HepG2 (cell line): Measurements from ENCODE around the gene BCL2L1. TPM values are rescaled to one million over a fixed set of nuclear protein-coding genes. Genes with fewer than 3 reads are reported as not detected.

Experiments
- HNRNPL ChIP-seq: fragments of 200-400 bp; formaldehyde crosslinking; IDR thresholded peaks from 2 replicates; pipeline ENCODE4 v1.6.1; 2017; ENCODE audit warnings: mild to moderate bottlenecking, low read depth, low read length
- MAX ChIP-seq: IDR thresholded peaks from 2 replicates; pipeline ENCODE4 v1.6.1; 2012; ENCODE audit warnings: inconsistent platforms
- NFE2L1 ChIP-seq: sonication (generic); formaldehyde crosslinking; IDR thresholded peaks from 2 replicates; pipeline ENCODE4 v1.4.0; 2020; ENCODE audit warnings: missing genetic modification reagents, mild to moderate bottlenecking, borderline replicate concordance
- PATZ1 ChIP-seq: sonication (generic); formaldehyde crosslinking; IDR thresholded peaks from 2 replicates; pipeline ENCODE4 v1.4.0; 2020; ENCODE audit warnings: missing genetic modification reagents
- RBM22 ChIP-seq: fragments of 200-400 bp; formaldehyde crosslinking; optimal IDR thresholded peaks from 2 replicates; pipeline ENCODE3; 2017; ENCODE audit warnings: mild to moderate bottlenecking, low read length, moderate library complexity
- ZBTB44 ChIP-seq: sonication (generic); formaldehyde crosslinking; IDR thresholded peaks from 2 replicates; pipeline ENCODE4 v1.4.0; 2020; ENCODE audit warnings: missing genetic modification reagents
- ZFP36L2 ChIP-seq: sonication (generic); formaldehyde crosslinking; IDR thresholded peaks from 2 replicates; pipeline ENCODE4 v1.4.0; 2020; ENCODE audit warnings: missing genetic modification reagents
- ZNF609 ChIP-seq: sonication (generic); formaldehyde crosslinking; IDR thresholded peaks from 2 replicates; pipeline ENCODE4 v1.4.0; 2020; ENCODE audit warnings: mild to moderate bottlenecking, missing genetic modification reagents, borderline replicate concordance
- polyA plus RNA-seq, 8 experiments: library from polyadenylated mRNA; depleted of rRNA in 3 of 8; stranded (reverse) in 7 of 8; unstranded in 1 of 8; fragments of >200 nt; fragmentation: Illumina TruSeq in 4 of 8; extraction: Trizol in 4 of 8; gene quantifications; 2 replicates each; pipeline versions ENCODE4 v1.2.1 to v1.2.3, GENCODE V29; 2011 to 2016; ENCODE audit warnings: low read depth in 4 of 8, missing spikeins in 1 of 8, mixed read lengths in 1 of 8; ENCODE audit not compliant: insufficient read depth in 1 of 8
- total RNA-seq, 5 experiments: library from RNA; depleted of rRNA; stranded (reverse); fragments of >200 nt; fragmentation: Illumina TruSeq; extraction: Trizol; gene quantifications; 2 replicates each; pipeline ENCODE4 v1.2.3, GENCODE V29; 2016; ENCODE audit warnings: low read depth in 1 of 5
- TF ChIP-seq, protein P1 (sequence below): IDR thresholded peaks from 2 replicates; pipeline ENCODE4 v1.6.1; 2018; ENCODE audit warnings: missing genetic modification reagents, mild to moderate bottlenecking, missing compliant biosample characterization
- TF ChIP-seq, protein P2 (sequence below): sonication (generic); formaldehyde crosslinking; IDR thresholded peaks from 2 replicates; pipeline ENCODE4 v1.5.0; 2020; ENCODE audit warnings: missing genetic modification reagents
- TF ChIP-seq, protein P3 (sequence below): sonication (generic); formaldehyde crosslinking; IDR thresholded peaks from 2 replicates; pipeline ENCODE4 v1.8.1; 2022; ENCODE audit warnings: mild to moderate bottlenecking, missing genetic modification reagents
- TF ChIP-seq, protein P4 (sequence below): IDR thresholded peaks from 2 replicates; pipeline ENCODE4 v1.6.1; 2016; ENCODE audit warnings: missing genetic modification reagents, missing compliant biosample characterization

BCL2L1 gene
- total and polyA plus RNA-seq, 2 of the 13 experiments (the other 11 are each of a cell fraction or from before 2014, with no cell fraction given), result 164 to 258 TPM

- TF ChIP-seq ZFP36L2 (no peak), ZNF609 (0 out of 2 replicates have a peak, but pooled peaks have one; percentile 21), RBM22 (peak; percentile 87), ZBTB44 (CRISPR knock-in tag) (no peak), NFE2L1 (CRISPR knock-in tag) (no peak), MAX (no peak), HNRNPL (no peak), PATZ1 (0 out of 2 replicates have a peak, but pooled peaks have one; percentile 12)
- TF ChIP-seq, protein P1, sequence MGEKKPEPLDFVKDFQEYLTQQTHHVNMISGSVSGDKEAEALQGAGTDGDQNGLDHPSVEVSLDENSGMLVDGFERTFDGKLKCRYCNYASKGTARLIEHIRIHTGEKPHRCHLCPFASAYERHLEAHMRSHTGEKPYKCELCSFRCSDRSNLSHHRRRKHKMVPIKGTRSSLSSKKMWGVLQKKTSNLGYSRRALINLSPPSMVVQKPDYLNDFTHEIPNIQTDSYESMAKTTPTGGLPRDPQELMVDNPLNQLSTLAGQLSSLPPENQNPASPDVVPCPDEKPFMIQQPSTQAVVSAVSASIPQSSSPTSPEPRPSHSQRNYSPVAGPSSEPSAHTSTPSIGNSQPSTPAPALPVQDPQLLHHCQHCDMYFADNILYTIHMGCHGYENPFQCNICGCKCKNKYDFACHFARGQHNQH (CRISPR knock-in tag), result peak; percentile 12; the same call in 1 of the 2 replicates
- TF ChIP-seq, protein P2, sequence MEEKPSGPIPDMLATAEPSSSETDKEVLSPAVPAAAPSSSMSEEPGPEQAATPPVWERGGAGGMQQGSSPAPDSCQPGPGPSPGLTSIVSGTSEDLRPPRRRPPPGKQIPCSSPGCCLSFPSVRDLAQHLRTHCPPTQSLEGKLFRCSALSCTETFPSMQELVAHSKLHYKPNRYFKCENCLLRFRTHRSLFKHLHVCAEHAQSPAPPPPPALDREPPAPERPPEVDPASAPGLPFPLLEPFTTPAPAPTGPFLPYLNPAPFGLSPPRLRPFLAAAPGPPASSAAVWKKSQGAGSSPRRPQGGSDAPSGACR (CRISPR knock-in tag), result no peak
- TF ChIP-seq, protein P3, sequence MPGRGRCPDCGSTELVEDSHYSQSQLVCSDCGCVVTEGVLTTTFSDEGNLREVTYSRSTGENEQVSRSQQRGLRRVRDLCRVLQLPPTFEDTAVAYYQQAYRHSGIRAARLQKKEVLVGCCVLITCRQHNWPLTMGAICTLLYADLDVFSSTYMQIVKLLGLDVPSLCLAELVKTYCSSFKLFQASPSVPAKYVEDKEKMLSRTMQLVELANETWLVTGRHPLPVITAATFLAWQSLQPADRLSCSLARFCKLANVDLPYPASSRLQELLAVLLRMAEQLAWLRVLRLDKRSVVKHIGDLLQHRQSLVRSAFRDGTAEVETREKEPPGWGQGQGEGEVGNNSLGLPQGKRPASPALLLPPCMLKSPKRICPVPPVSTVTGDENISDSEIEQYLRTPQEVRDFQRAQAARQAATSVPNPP (CRISPR knock-in tag), result no peak
- TF ChIP-seq, protein P4, sequence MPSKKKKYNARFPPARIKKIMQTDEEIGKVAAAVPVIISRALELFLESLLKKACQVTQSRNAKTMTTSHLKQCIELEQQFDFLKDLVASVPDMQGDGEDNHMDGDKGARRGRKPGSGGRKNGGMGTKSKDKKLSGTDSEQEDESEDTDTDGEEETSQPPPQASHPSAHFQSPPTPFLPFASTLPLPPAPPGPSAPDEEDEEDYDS (CRISPR knock-in tag), result 0 out of 2 replicates have a peak, but pooled peaks have one; percentile 8
Measured at GRCh38 chr20:31680286-31681127, 42.2 kb downstream of the BCL2L1 start (continued).
